Measurements from ENCODE around the gene ACTN1.
A peak's percentile ranks its signal among the peaks of the same experiment; 100 is the strongest.
"Not testable (repeated sequence)": the region's sequence is repeated elsewhere in the genome, so short reads cannot be mapped to it uniquely, and the experiment has no call there.

ACTN1 gene

DNA sequence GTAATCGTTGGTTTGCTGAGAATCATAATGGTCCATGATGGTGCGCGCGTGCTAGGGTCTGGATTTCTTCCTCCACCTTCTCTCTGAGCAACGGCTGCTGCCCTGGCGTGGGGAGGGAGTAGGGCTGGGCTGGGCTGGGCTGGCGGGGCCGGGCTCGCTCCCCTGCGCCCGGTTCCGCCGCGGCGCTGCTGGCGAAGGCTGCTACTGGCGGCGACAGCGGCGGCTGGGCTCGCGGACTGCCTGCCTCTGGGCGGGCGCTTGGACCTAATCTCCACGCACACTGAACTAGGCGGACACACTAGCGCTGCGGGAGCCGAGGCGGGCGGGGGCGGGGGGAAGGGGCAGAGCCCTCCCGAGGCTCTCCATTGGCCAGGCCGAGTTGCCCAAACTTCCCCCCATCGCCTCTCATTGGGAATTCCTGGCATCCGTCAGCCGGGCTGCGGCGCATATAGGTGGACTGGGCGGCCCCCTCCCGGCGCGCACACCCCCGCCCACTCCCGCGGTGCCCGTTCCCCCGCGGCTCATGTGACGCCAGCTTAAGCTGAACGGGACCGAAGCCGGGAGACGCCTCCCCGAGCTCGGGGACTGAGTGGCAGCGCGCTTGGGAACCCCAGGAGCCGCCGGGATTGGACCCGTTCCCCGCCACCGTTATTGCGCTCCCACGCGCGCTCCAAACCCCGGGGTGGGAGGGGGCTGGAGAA lies at the start of gene ACTN1:
TSS of gene ACTN1 (minus strand) at position 282 of the 701 bp plus-strand sequence. CDS start at position 36, 246 bp downstream.
- peak; percentile 27 to 95 (median 83) for DNase-seq

GRCh38 chr14:69027242-69027913 lies 48.3 kb upstream of the ACTN1 start:
- DNase-seq = no peak

DNA sequence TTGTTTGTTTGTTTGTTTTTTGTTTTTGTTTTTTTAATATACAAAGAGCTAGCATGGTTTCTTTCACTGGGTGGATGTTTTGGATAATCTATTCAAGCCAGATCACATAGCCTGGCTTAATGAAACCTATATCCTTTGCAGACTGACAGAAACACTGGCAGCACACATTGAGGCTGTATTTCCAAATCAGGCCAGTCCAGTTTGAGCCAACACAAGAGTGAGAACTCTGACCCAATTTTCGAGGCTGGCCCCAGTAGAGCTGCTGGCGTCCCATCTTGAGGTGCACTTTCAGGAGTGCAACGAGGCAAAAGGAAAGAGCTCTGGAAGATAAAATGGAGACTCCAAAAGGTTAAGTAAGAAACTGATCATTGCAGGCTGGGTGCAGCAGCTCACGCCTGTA lies 43.9 kb upstream of the ACTN1 start:
- DNase-seq = no peak

DNA sequence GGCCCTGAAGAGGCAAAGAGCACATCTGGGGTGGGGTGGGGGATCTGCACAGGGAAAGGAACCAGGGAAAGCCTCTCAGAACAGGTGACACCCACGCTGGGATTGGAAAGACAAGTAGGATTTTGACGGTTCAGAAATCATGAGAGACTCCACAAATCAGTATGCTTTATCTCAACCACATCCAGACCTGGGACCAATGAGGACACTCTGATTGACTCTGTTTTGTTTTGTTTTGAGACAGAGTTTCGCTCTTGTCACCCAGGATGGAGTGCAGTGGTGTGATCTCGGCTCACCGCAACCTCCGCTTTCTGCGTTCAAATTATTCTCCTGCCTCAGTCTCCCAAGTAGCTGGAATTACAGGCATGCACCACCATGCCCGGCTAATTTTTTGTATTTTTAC lies 43.0 kb upstream of the ACTN1 start:
- DNase-seq = not testable (repeated sequence)

DNA sequence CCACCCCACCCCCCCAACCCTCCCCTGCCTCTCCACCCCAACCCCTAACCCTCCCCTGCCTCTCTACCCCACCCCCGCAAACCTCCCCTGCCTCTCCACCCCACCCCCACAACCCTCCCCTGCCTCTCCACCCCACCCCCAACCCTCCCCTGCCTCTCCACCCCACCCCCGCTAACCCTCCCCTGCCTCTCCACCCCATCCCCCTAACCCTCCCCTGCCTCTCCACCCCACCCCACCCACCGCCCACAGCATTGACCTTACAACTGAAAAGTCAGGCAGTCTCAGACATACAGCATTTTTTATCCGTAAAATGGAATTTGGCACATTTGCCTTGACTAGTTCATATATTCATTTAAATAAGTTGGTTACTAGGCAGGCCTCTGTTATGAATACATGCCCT lies 38.6 kb upstream of the ACTN1 start:
- no peak for DNase-seq

- peak in 7 of 58 donors; percentile 8 to 50 (median 41) for DNase-seq
These were observed 35.7 kb upstream of the ACTN1 start for GRCh38 chr14:69014829-69015259.

GRCh38 chr14:69013943-69014782 lies 35.1 kb upstream of the ACTN1 start:
- DNase-seq = peak in 13 of 58 donors; percentile 4 to 39 (median 11)

DNA sequence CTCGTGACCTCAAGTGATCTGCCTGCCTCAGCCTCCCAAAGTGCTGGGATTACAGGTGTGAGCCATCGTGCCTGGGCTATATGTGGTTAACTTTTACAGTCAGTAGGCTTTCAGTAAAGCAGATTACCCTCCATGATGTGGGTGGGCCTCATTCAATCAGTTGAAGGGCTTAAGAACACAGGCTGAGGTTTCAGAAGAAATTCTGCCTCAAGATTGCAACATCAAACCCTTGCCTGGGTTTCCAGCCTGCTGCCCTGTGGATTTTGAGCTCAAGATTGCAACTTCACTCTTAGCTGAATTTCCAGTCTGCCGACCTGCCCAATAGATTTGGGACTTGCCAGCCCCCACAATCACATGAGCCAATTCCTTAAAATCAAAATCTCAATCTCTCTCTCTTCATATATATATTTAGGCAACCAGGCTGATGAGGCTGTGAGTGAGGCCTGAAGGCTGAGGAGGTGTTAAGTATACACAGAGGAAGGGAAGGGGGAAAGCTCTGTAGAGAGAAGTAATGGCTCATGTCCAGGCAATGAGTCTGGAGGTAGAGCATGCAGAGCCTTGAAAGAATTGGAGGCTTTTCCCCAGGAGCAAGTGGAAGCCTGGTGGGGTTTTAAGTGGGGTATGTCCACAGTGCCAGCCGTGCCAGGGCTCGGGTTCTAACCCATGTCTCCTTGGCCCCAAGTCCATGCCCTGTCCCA lies 33.3 kb upstream of the ACTN1 start:
- peak in 9 of 58 donors; percentile 6 to 46 (median 26) for DNase-seq

DNA sequence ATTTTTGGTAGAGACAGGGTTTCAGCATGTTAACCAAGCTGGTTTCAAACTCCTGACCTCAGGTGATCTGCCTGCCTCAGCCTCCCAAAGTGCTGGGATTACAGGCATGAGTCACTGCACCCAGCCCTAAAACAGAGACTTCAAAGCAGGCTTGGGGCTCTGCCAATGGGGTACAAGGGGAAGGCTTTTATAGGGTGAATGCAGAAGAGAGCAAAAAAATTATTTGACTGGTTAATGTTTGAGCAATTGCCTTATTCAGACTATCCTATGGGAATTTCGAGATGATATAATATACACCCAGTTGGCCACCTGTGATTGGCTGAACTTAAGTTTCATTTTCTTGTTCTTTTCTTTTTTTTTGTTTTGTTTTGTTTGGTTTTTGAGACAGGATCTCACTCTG lies 31.5 kb upstream of the ACTN1 start:
- DNase-seq = no peak

DNA sequence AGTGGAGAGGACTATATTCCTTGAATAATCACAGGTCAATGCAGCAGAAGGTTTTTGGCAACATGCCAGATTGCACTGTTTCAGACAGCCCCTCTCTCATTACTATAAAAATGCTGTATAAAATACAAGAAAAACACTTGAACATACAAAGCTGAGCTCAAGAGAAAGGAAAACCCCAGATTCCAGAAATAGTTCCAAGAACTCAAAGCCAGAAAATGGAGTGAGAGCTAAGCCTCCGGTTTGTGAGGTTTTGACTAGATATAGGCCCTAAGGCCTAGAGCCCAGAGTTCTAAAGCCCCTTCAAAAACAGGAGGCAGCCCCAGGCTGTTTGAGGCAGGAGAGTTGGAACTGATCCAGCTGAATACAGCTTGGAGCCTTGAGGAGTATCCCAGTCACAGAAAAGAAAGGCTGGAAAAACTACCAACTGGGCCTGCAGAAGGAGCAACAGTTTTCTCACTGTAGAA lies 29.4 kb upstream of the ACTN1 start:
- no peak for DNase-seq

DNA sequence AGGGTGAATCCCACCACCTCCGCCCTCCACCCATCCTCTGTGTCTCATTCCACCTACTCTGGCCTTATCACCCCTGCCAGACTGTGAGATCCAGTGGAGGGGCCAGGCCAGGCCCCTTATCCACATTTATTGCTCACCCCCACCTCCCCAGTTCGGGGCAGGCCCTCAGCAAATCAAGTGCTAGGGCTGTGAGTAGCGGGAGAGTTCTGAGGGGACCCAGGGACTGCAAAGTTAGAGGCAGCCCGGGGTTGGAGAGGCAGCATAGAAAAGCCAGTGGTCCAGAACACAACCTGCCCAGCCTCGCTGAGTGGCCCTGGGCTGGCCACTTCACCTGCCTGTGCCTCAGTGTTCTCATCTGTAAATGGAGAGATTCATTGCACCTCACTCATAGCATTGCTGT lies 27.2 kb upstream of the ACTN1 start:
- DNase-seq = no peak

DNA sequence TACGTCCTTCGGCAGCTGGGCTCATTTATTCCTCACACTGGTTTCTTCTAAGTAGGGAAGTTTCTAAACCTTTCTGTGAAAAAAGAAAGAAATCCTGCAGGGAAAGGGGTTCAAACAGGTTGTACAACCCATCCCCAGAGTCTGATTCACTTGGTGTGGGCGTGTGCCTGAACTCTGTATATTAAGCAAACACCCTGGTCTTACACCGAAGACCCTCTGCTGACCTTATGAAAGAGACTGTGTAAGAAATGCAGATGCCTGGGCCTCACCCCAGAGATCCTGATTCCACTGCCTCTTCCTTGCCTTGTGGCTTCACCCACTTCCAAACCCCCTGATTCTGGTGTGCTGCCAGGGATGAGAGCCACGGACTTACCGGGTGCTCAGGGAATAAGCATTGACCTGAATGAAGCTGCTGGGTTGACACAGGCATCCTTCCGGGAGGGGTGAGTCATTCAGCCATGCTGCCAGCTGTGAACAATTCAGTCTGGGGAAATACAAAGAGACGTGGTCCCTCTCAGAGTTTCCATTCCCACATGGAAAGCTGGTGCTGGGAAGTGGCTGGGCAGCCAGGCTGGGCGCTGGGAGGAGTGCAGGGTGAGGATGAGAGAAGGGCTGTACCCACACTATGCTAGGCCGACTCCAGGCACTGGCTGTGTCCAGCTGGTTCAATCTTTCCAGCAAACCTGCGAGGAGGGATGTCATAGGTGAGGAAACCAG lies 26.5 kb upstream of the ACTN1 start:
- peak in 8 of 58 donors; percentile 5 to 60 (median 20) for DNase-seq

DNA sequence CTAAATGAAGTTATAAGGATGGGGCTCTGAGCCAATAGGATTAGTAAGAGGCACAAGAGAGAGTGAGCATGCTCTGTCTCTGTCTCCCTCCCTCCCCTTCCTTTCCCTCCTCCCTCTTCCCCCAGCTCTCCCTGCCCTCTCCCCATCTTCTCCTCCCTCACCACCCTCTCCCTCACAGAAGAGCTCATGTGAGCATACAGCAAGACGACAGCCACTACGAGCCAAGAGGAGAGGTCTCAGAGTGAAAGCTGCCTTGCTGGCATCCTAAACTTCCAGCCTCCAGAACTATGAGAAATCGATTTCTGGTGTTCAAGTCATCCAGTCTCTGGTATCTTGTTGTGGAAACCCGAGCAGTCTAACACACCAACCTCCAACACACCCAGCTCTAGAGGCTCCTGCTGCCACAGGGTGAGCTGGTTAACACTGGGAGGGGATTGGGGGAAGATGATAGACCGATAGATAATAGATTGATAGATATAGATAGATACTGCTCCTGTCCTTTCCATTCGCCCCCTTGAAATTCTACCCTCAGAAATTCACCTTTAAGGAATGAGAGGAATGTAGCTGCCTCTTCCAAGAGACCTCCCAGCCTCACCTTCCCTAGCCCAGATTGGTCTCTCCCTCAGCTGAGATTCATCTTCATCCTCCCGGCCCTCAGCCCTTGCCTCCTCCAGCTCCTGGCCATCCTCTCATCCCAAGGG lies 25.8 kb upstream of the ACTN1 start:
- DNase-seq = no peak

GRCh38 chr14:69003626-69004025 lies 24.5 kb upstream of the ACTN1 start:
- DNase-seq = no peak

- DNase-seq = no peak
These were observed 23.0 kb upstream of the ACTN1 start for GRCh38 chr14:69002069-69002468.

GRCh38 chr14:69001375-69001774 lies 22.3 kb upstream of the ACTN1 start:
- no peak for DNase-seq

GRCh38 chr14:68998062-68998461 lies 19.0 kb upstream of the ACTN1 start:
- DNase-seq = no peak

GRCh38 chr14:68995731-68996130 lies 16.6 kb upstream of the ACTN1 start:
- no peak for DNase-seq

- DNase-seq = no peak
These were observed 15.0 kb upstream of the ACTN1 start for GRCh38 chr14:68994056-68994455.

GRCh38 chr14:68987653-68988036 lies 8.5 kb upstream of the ACTN1 start:
- no peak for DNase-seq
